Transverse colon (tissue), 4 donors: Measurements from ENCODE around the gene MAGI2. TPM values are rescaled to one million over a fixed set of nuclear protein-coding genes. Genes with fewer than 3 reads are reported as not detected.

Experiments used
- DNase-seq: peaks from one replicate; pipeline ENCODE4 v3.0.0-alpha.2; 2019
- H3K27ac ChIP-seq, 4 donors: fragments of 200-600 bp; sonication (generic); 2 replicates each; pipeline ENCODE4 v1.5.1; 2016 to 2018; ENCODE audit warnings: inconsistent platforms in 4 of 4
- H3K27me3 ChIP-seq: fragments of 200-600 bp; sonication (generic); 2 replicates; pipeline ENCODE4 v1.5.1; 2017; ENCODE audit warnings: inconsistent platforms
- H3K36me3 ChIP-seq, 4 donors: fragments of 200-600 bp; sonication (generic); 2 replicates each; pipeline ENCODE4 v1.5.1; 2017 to 2019; ENCODE audit warnings: inconsistent platforms in 4 of 4
- H3K4me1 ChIP-seq, 4 donors: fragments of 200-600 bp; sonication (generic); 2 replicates each; pipeline ENCODE4 v1.5.1; 2017 to 2020; ENCODE audit warnings: inconsistent platforms in 4 of 4
- H3K4me3 ChIP-seq, 4 donors: fragments of 200-600 bp; sonication (generic); 1 replicate in 1 of 4; 2 replicates in 3 of 4; pipeline versions ENCODE4 v1.5.1 to v1.6.1; 2017 to 2019; ENCODE audit warnings: inconsistent platforms in 4 of 4
- H3K9me3 ChIP-seq, 2 donors: fragments of 200-600 bp; sonication (generic); 2 replicates each; pipeline ENCODE4 v1.5.1; 2017 to 2019; ENCODE audit warnings: inconsistent platforms in 2 of 2
- CTCF ChIP-seq, 5 experiments: fragments of 200-600 bp in 3 of 5; fragments of 450-650 bp in 2 of 5; sonication (generic) in 3 of 5; IDR thresholded peaks; 1 replicate in 2 of 5; 2 replicates in 3 of 5; pipeline ENCODE4 v1.5.1; 2016 to 2017; ENCODE audit warnings: antibody characterized with exemption in 5 of 5, inconsistent platforms in 3 of 5, mild to moderate bottlenecking in 2 of 5, moderate library complexity in 1 of 5
- EP300 ChIP-seq: sonication (generic); formaldehyde crosslinking; IDR thresholded peaks from one replicate; pipeline ENCODE4 v1.6.1; 2017; ENCODE audit warnings: antibody characterized with exemption, low read depth
- POLR2A ChIP-seq: fragments of 450-650 bp; IDR thresholded peaks from one replicate; pipeline ENCODE4 v1.6.1; 2016; ENCODE audit warnings: antibody characterized with exemption, mild to moderate bottlenecking, moderate library complexity
- POLR2AphosphoS5 ChIP-seq, 3 donors: sonication (generic); formaldehyde crosslinking; IDR thresholded peaks; one replicate each; pipeline ENCODE4 v1.6.1; 2016; ENCODE audit warnings: antibody characterized with exemption in 3 of 3
- WGBS, 2 donors: methylation state at CpG; one replicate each; pipeline ENCODE4 v1.1.5; 2018; ENCODE audit warnings: low coverage in 1 of 2; 5-methylcytosine and 5-hydroxymethylcytosine counted together
- in situ Hi-C, 4 donors: fragments of 200-750 bp; cut with MboI; loops; one replicate each; pipeline versions ENCODE4 v1.15.0 to v1.15.1; 2017; ENCODE audit warnings: low sequenced_read_pairs in 3 of 4, low pct_ligation_motif_present in 1 of 4, low pct_unique_long_range_greater_than_20kb in 1 of 4
- intact Hi-C: fragments of 100-400 bp; cut with DNase I; formaldehyde crosslinking; loops from one replicate; pipeline ENCODE4 v1.15.1; 2023; ENCODE audit warnings: low total_unique reads
- total RNA-seq, 4 donors: library from RNA; depleted of rRNA; stranded (reverse); fragments of >200 nt; gene quantifications; one replicate each; pipeline ENCODE4 v1.1.0, GENCODE V29; 2016

MAGI2 gene
- total RNA-seq, 4 donors from 2014 or later: 1.6 to 9.7 (median 4.1) TPM

- H3K27ac ChIP-seq: no peak overlapping the region
- H3K9me3 ChIP-seq: no peaks in the 10 kb centered on the region
- no peaks in the 10 kb centered on the region for H3K36me3 ChIP-seq
- no peak for DNase-seq
- TF ChIP-seq POLR2A (no peak), EP300 (no peak), POLR2AphosphoS5 (IDR thresholded peaks at IDR 0.05) (no peak), CTCF (IDR thresholded peaks at IDR 0.05) (no peak)
- no peaks in the 10 kb centered on the region for H3K4me1 ChIP-seq
- H3K27me3 ChIP-seq: no peaks in the 10 kb centered on the region
- in situ Hi-C loops (no loop called here), intact Hi-C loops (no loop called here)
- H3K4me3 ChIP-seq: no peak overlapping the region
These were observed 1246.2 kb downstream of the MAGI2 start for GRCh38 chr7:78207269-78207668.

- in situ Hi-C loops: no loop called here
- H3K4me1 ChIP-seq: no peaks in the 10 kb centered on the region
- TF ChIP-seq CTCF (IDR thresholded peaks at IDR 0.05) (no peak), EP300 (no peak), POLR2AphosphoS5 (IDR thresholded peaks at IDR 0.05) (no peak), POLR2A (no peak)
- no peak overlapping the region for H3K27ac ChIP-seq
- H3K36me3 ChIP-seq: no peaks in the 10 kb centered on the region
- intact Hi-C loops: no loop called here
- 48 to 62% methylated on average over 2 of the region's 2 CpGs for WGBS, 2 donors
- no peaks in the 10 kb centered on the region for H3K27me3 ChIP-seq
- no peak for DNase-seq
- H3K9me3 ChIP-seq: no peaks in the 10 kb centered on the region
- H3K4me3 ChIP-seq: no peak overlapping the region
These were observed 1246.7 kb downstream of the MAGI2 start for GRCh38 chr7:78206769-78207168.

- 86 to 92% methylated on average over 6 to 7 of the region's 7 CpGs for WGBS, 2 donors
- Histone ChIP-seq H3K4me1 (no peaks in the 10 kb centered on the region), H3K27me3 (no peaks in the 10 kb centered on the region), H3K36me3 (no peaks in the 10 kb centered on the region), H3K4me3 (no peak overlapping the region), H3K9me3 (no peaks in the 10 kb centered on the region), H3K27ac (no peak overlapping the region)
- DNase-seq: no peak
- TF ChIP-seq POLR2A (no peak), POLR2AphosphoS5 (IDR thresholded peaks at IDR 0.05) (no peak), CTCF (IDR thresholded peaks at IDR 0.05) (no peak), EP300 (no peak)
- intact Hi-C loops: no loop called here
- in situ Hi-C loops: no loop called here
These were observed 1250.3 kb downstream of the MAGI2 start for GRCh38 chr7:78203042-78203720.

- no peak for DNase-seq
- in situ Hi-C loops: no loop called here
- Histone ChIP-seq H3K4me3 (no peak overlapping the region), H3K9me3 (no peaks in the 10 kb centered on the region), H3K36me3 (no peaks in the 10 kb centered on the region), H3K4me1 (no peaks in the 10 kb centered on the region), H3K27me3 (no peaks in the 10 kb centered on the region), H3K27ac (no peak overlapping the region)
- TF ChIP-seq POLR2AphosphoS5 (IDR thresholded peaks at IDR 0.05) (no peak), CTCF (IDR thresholded peaks at IDR 0.05) (no peak), EP300 (no peak), POLR2A (no peak)
- intact Hi-C loops: no loop called here
- WGBS, 2 donors: 90 to 98% methylated on average over 2 to 3 of the region's 3 CpGs
These were observed 1254.7 kb downstream of the MAGI2 start for GRCh38 chr7:78198756-78199155.
